Mucosa of stomach (tissue), 1 donor: ENCODE measurements around the gene GCLC.

ENCODE experiments used
- H3K27me3 ChIP-seq: one replicate; pipeline ENCODE4 v1.7.0; 2013; ENCODE audit warnings: mild to moderate bottlenecking, low read length; ENCODE audit not compliant: control insufficient read depth, insufficient read depth
- H3K36me3 ChIP-seq: one replicate; pipeline ENCODE4 v1.7.0; 2013; ENCODE audit warnings: low read length; ENCODE audit not compliant: control insufficient read depth, insufficient read depth
- H3K4me1 ChIP-seq: one replicate; pipeline ENCODE4 v1.7.0; 2013; ENCODE audit warnings: mild to moderate bottlenecking, low read length; ENCODE audit not compliant: control insufficient read depth, insufficient read depth
- H3K4me3 ChIP-seq: one replicate; pipeline ENCODE4 v1.7.0; 2013; ENCODE audit warnings: low read length
- H3K9ac ChIP-seq: one replicate; pipeline ENCODE4 v1.7.0; 2013; ENCODE audit warnings: mild to moderate bottlenecking, low read length, moderate library complexity
- H3K9me3 ChIP-seq: one replicate; pipeline ENCODE4 v1.7.0; 2013; ENCODE audit warnings: mild to moderate bottlenecking, low read length, moderate library complexity; ENCODE audit not compliant: control insufficient read depth
- donor health status: Pancreatic carcinoma.

Gene GCLC

GRCh38 chr6:53517021-53517420 lies 27.9 kb downstream of the GCLC start:
- Histone ChIP-seq H3K27me3 (no peaks in the 10 kb centered on the region), H3K4me1 (peaks cover 19% of the 10 kb centered on the region), H3K4me3 (no peak overlapping the region), H3K36me3 (no peaks in the 10 kb centered on the region), H3K9ac (no peak overlapping the region), H3K9me3 (no peaks in the 10 kb centered on the region)

- H3K36me3 ChIP-seq = no peaks in the 10 kb centered on the region
- H3K27me3 ChIP-seq = no peaks in the 10 kb centered on the region
- H3K4me1 ChIP-seq = peaks cover 35% of the 10 kb centered on the region
- H3K9ac ChIP-seq = no peak overlapping the region
- H3K9me3 ChIP-seq = no peaks in the 10 kb centered on the region
- no peak overlapping the region for H3K4me3 ChIP-seq
These were observed 30.2 kb downstream of the GCLC start for GRCh38 chr6:53514677-53515076.

GRCh38 chr6:53513519-53513966 lies 31.4 kb downstream of the GCLC start:
- H3K27me3 ChIP-seq = no peaks in the 10 kb centered on the region
- peak overlapping the region; percentile 28 for H3K9ac ChIP-seq
- H3K4me1 ChIP-seq = peaks cover 35% of the 10 kb centered on the region
- H3K36me3 ChIP-seq = no peaks in the 10 kb centered on the region
- H3K9me3 ChIP-seq = no peaks in the 10 kb centered on the region
- no peak overlapping the region for H3K4me3 ChIP-seq

GRCh38 chr6:53513056-53513455 lies 31.8 kb downstream of the GCLC start:
- H3K36me3 ChIP-seq = no peaks in the 10 kb centered on the region
- H3K4me3 ChIP-seq = no peak overlapping the region
- no peaks in the 10 kb centered on the region for H3K9me3 ChIP-seq
- H3K9ac ChIP-seq = peak overlapping the region; percentile 28
- peaks cover 35% of the 10 kb centered on the region for H3K4me1 ChIP-seq
- H3K27me3 ChIP-seq = no peaks in the 10 kb centered on the region

- H3K4me1 ChIP-seq = peaks cover 35% of the 10 kb centered on the region
- no peaks in the 10 kb centered on the region for H3K9me3 ChIP-seq
- H3K4me3 ChIP-seq = no peak overlapping the region
- H3K9ac ChIP-seq = peak overlapping the region; percentile 28
- no peaks in the 10 kb centered on the region for H3K27me3 ChIP-seq
- H3K36me3 ChIP-seq = no peaks in the 10 kb centered on the region
These were observed 32.3 kb downstream of the GCLC start for GRCh38 chr6:53512626-53513025.

GRCh38 chr6:53510746-53511145 lies 34.2 kb downstream of the GCLC start:
- Histone ChIP-seq H3K36me3 (peaks cover 3% of the 10 kb centered on the region), H3K4me1 (peaks cover 31% of the 10 kb centered on the region), H3K9ac (no peak overlapping the region), H3K27me3 (no peaks in the 10 kb centered on the region), H3K9me3 (no peaks in the 10 kb centered on the region), H3K4me3 (no peak overlapping the region)

- H3K4me3 ChIP-seq = no peak overlapping the region
- H3K9ac ChIP-seq = no peak overlapping the region
- no peaks in the 10 kb centered on the region for H3K27me3 ChIP-seq
- peaks cover 16% of the 10 kb centered on the region for H3K4me1 ChIP-seq
- H3K36me3 ChIP-seq = peaks cover 7% of the 10 kb centered on the region
- H3K9me3 ChIP-seq = no peaks in the 10 kb centered on the region
These were observed 38.0 kb downstream of the GCLC start for GRCh38 chr6:53506872-53507271.

GRCh38 chr6:53504512-53504911 lies 40.4 kb downstream of the GCLC start:
- no peaks in the 10 kb centered on the region for H3K9me3 ChIP-seq
- no peaks in the 10 kb centered on the region for H3K4me1 ChIP-seq
- no peak overlapping the region for H3K4me3 ChIP-seq
- peaks cover 7% of the 10 kb centered on the region for H3K36me3 ChIP-seq
- no peak overlapping the region for H3K9ac ChIP-seq
- no peaks in the 10 kb centered on the region for H3K27me3 ChIP-seq

GRCh38 chr6:53503060-53503459 lies 41.8 kb downstream of the GCLC start:
- no peaks in the 10 kb centered on the region for H3K27me3 ChIP-seq
- no peak overlapping the region for H3K9ac ChIP-seq
- peaks cover 7% of the 10 kb centered on the region for H3K36me3 ChIP-seq

GRCh38 chr6:53501432-53501831 lies 43.5 kb downstream of the GCLC start:
- no peaks in the 10 kb centered on the region for H3K27me3 ChIP-seq
- H3K36me3 ChIP-seq = peaks cover 7% of the 10 kb centered on the region
- H3K4me1 ChIP-seq = peaks cover 9% of the 10 kb centered on the region
- no peak overlapping the region for H3K9ac ChIP-seq
- no peak overlapping the region for H3K4me3 ChIP-seq
- H3K9me3 ChIP-seq = no peaks in the 10 kb centered on the region

More at GRCh38 chr6:53503060-53503459, 41.8 kb downstream of the GCLC start:
- H3K4me1 ChIP-seq = no peaks in the 10 kb centered on the region
- H3K9me3 ChIP-seq = no peaks in the 10 kb centered on the region
- no peak overlapping the region for H3K4me3 ChIP-seq

- peaks cover 20% of the 10 kb centered on the region for H3K4me1 ChIP-seq
- H3K9me3 ChIP-seq = no peaks in the 10 kb centered on the region
- peaks cover 4% of the 10 kb centered on the region for H3K36me3 ChIP-seq
- no peak overlapping the region for H3K4me3 ChIP-seq
- H3K9ac ChIP-seq = no peak overlapping the region
- no peaks in the 10 kb centered on the region for H3K27me3 ChIP-seq
These were observed 44.8 kb downstream of the GCLC start for GRCh38 chr6:53500095-53500494.

GRCh38 chr6:53499094-53499493 lies 45.8 kb downstream of the GCLC start:
- Histone ChIP-seq H3K36me3 (peaks cover 4% of the 10 kb centered on the region), H3K27me3 (no peaks in the 10 kb centered on the region), H3K4me3 (no peak overlapping the region), H3K4me1 (peaks cover 23% of the 10 kb centered on the region), H3K9me3 (no peaks in the 10 kb centered on the region), H3K9ac (no peak overlapping the region)

- peaks cover 25% of the 10 kb centered on the region for H3K4me1 ChIP-seq
- no peaks in the 10 kb centered on the region for H3K9me3 ChIP-seq
- H3K4me3 ChIP-seq = no peak overlapping the region
- no peaks in the 10 kb centered on the region for H3K27me3 ChIP-seq
- H3K36me3 ChIP-seq = peaks cover 4% of the 10 kb centered on the region
- no peak overlapping the region for H3K9ac ChIP-seq
These were observed 46.3 kb downstream of the GCLC start for GRCh38 chr6:53498649-53499048.
